Upper lobe of left lung (tissue), 6 donors: ENCODE results near the gene CLASP1. TPM values are rescaled to one million over a fixed set of nuclear protein-coding genes. Genes with fewer than 3 reads are reported as not detected.

Experiments used
- ATAC-seq, 2 donors: fragments of 200-7000 bp; cut with Tn5 transposase; one replicate each; pipeline ENCODE4 v1.9.1; 2022; ENCODE audit warnings: mild to moderate bottlenecking in 2 of 2, moderate library complexity in 2 of 2; ENCODE audit not compliant: low FRiP score in 2 of 2
- DNase-seq, 2 donors: peaks; one replicate each; pipeline ENCODE4 v3.0.0-alpha.2; 2019 to 2020
- H3K27ac ChIP-seq, 4 donors: fragments of 200-600 bp; sonication (generic); one replicate each; pipeline ENCODE4 v1.5.1; 2016 to 2019
- H3K27me3 ChIP-seq, 4 donors: fragments of 200-600 bp; sonication (generic); one replicate each; pipeline ENCODE4 v1.5.1; 2017 to 2019
- H3K36me3 ChIP-seq, 4 donors: fragments of 200-600 bp; sonication (generic); one replicate each; pipeline ENCODE4 v1.5.1; 2016 to 2019
- H3K4me1 ChIP-seq, 4 donors: fragments of 200-600 bp; sonication (generic); one replicate each; pipeline ENCODE4 v1.5.1; 2018 to 2019
- H3K4me3 ChIP-seq, 4 donors: fragments of 200-600 bp; sonication (generic); one replicate each; pipeline ENCODE4 v1.5.1; 2017 to 2019; ENCODE audit warnings: mild to moderate bottlenecking in 2 of 4, moderate library complexity in 1 of 4
- H3K9me3 ChIP-seq, 4 donors: fragments of 200-600 bp; sonication (generic); one replicate each; pipeline ENCODE4 v1.5.1; 2018 to 2019
- EP300 ChIP-seq, 4 donors: sonication (generic); formaldehyde crosslinking; IDR thresholded peaks; one replicate each; pipeline ENCODE4 v1.5.1; 2017; ENCODE audit warnings: antibody characterized with exemption in 4 of 4, control low read depth in 2 of 4
- POLR2A ChIP-seq, 4 donors: fragments of 450-650 bp; IDR thresholded peaks; one replicate each; pipeline ENCODE4 v1.5.1; 2016 to 2017; ENCODE audit warnings: antibody characterized with exemption in 4 of 4, mild to moderate bottlenecking in 2 of 4
- POLR2AphosphoS5 ChIP-seq, 2 donors: sonication (generic); formaldehyde crosslinking; IDR thresholded peaks; one replicate each; pipeline ENCODE4 v1.5.1; 2017; ENCODE audit warnings: antibody characterized with exemption in 2 of 2
- WGBS, 2 donors: methylation state at CpG; one replicate each; pipeline ENCODE4 v1.1.5; 2017 to 2018; 5-methylcytosine and 5-hydroxymethylcytosine counted together
- total RNA-seq, 6 donors: library from RNA; depleted of rRNA in 4 of 6; stranded (reverse); fragments of >200 nt in 4 of 6; gene quantifications; one replicate each; pipeline versions ENCODE4 v1.1.0 to v1.2.1, GENCODE V29; 2016 to 2021
- TF ChIP-seq, protein P1 (sequence below), 6 experiments: fragments of 450-650 bp in 4 of 6; fragments of 200-600 bp in 2 of 6; sonication (generic) in 2 of 6; IDR thresholded peaks; one replicate each; pipeline ENCODE4 v1.5.1; 2016 to 2019; ENCODE audit warnings: antibody characterized with exemption in 6 of 6
- donor health status: DM: no; HTN: no; CAD: no; lungs with moderate emphysema.
- donor health status: DM: no; HTN: yes; CAD: no; lungs with severe emphysema.

CLASP1 gene
- total RNA-seq, 6 donors from 2014 or later, result 36.3 to 95.3 (median 46.8) TPM

- peaks cover 0 to 30% (median 10%) of the 10 kb centered on the region in 4 donors for H3K36me3 ChIP-seq
- H3K27me3 ChIP-seq, result no peaks in the 10 kb centered on the region
- 93 to 99% methylated on average over 3 of the region's 3 CpGs for WGBS, 2 donors
- DNase-seq (no peak), ATAC-seq (no peak)
- no peak overlapping the region for H3K27ac ChIP-seq
- TF ChIP-seq EP300 (IDR thresholded peaks at IDR 0.05), result no peak
- TF ChIP-seq POLR2A (IDR thresholded peaks at IDR 0.05), result no peak
- TF ChIP-seq, protein P1, sequence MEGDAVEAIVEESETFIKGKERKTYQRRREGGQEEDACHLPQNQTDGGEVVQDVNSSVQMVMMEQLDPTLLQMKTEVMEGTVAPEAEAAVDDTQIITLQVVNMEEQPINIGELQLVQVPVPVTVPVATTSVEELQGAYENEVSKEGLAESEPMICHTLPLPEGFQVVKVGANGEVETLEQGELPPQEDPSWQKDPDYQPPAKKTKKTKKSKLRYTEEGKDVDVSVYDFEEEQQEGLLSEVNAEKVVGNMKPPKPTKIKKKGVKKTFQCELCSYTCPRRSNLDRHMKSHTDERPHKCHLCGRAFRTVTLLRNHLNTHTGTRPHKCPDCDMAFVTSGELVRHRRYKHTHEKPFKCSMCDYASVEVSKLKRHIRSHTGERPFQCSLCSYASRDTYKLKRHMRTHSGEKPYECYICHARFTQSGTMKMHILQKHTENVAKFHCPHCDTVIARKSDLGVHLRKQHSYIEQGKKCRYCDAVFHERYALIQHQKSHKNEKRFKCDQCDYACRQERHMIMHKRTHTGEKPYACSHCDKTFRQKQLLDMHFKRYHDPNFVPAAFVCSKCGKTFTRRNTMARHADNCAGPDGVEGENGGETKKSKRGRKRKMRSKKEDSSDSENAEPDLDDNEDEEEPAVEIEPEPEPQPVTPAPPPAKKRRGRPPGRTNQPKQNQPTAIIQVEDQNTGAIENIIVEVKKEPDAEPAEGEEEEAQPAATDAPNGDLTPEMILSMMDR (IDR thresholded peaks at IDR 0.05), result no peak
- TF ChIP-seq POLR2AphosphoS5 (IDR thresholded peaks at IDR 0.05), result no peak
- no peaks in the 10 kb centered on the region for H3K9me3 ChIP-seq
- H3K4me3 ChIP-seq, result no peak overlapping the region
- H3K4me1 ChIP-seq, result no peaks in the 10 kb centered on the region
These were observed 146.5 kb downstream of the CLASP1 start for GRCh38 chr2:121502781-121503180.

DNA sequence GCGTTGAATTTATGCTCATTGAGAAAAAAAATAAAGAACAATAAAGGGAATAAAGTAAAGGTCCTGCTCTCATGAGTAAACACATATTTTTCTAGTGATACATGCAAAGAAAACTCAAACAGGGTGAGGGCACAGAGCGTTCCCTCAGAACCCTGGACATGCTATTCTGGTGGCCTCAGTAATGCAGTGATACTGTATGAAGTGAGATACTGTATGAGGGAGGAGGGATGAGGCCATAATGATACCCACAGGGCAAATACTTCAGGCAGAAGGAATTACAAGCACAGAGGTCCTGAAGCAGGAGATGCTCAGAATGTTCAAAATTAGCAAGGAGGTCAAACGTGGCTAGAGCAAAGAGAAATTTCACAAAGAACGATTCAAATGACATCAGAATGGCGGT lies 147.0 kb downstream of the CLASP1 start:
- H3K4me1 ChIP-seq, result no peaks in the 10 kb centered on the region
- peaks cover 0 to 30% (median 10%) of the 10 kb centered on the region in 4 donors for H3K36me3 ChIP-seq
- DNase-seq, result no peak

DNA sequence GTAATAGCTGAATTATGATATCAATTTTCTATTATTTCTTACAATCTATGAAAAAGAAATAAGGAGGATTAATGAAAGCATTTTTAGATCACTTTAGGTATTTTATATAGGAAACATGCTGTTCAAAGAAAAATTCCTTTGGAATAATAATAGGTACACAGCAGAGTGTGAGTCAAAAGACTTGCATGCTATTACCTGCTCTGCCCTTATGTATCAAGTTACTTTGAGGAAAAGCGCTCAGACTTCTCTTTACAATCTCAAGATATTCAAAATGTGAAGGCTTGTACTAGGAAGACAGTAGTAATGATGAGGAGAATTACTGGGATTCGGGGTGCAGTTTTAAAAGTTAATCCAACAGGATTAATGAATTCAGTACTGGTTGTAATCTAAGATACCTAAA lies 147.7 kb downstream of the CLASP1 start:
- H3K4me1 ChIP-seq, result no peaks in the 10 kb centered on the region
- H3K27ac ChIP-seq, result no peak overlapping the region
- peaks cover 0 to 34% (median 10%) of the 10 kb centered on the region in 4 donors for H3K36me3 ChIP-seq
- DNase-seq, result no peak
- H3K27me3 ChIP-seq, result no peaks in the 10 kb centered on the region
- no peak for ATAC-seq
- TF ChIP-seq, protein P1 (IDR thresholded peaks at IDR 0.05), result no peak
- TF ChIP-seq POLR2AphosphoS5 (IDR thresholded peaks at IDR 0.05), result no peak
- no peak for TF ChIP-seq POLR2A (IDR thresholded peaks at IDR 0.05)
- TF ChIP-seq EP300 (IDR thresholded peaks at IDR 0.05), result no peak
- no peaks in the 10 kb centered on the region for H3K9me3 ChIP-seq
- H3K4me3 ChIP-seq, result no peak overlapping the region
- WGBS, 2 donors, result 96 to 100% methylated on average over 2 of the region's 2 CpGs

More for the DNA sequence above, 147.0 kb downstream of the CLASP1 start:
- Histone ChIP-seq H3K27ac (no peak overlapping the region), H3K27me3 (no peaks in the 10 kb centered on the region), H3K9me3 (no peaks in the 10 kb centered on the region), H3K4me3 (no peak overlapping the region)
- ATAC-seq, result peak in 1 of 2 donors; percentile 42
- WGBS, 2 donors, result 84 to 89% methylated on average over 5 of the region's 5 CpGs
- TF ChIP-seq POLR2A (IDR thresholded peaks at IDR 0.05) (no peak), POLR2AphosphoS5 (IDR thresholded peaks at IDR 0.05) (no peak), EP300 (IDR thresholded peaks at IDR 0.05) (no peak)
- TF ChIP-seq, protein P1 (IDR thresholded peaks at IDR 0.05), result no peak

GRCh38 chr2:121501031-121501430 lies 148.2 kb downstream of the CLASP1 start:
- Histone ChIP-seq H3K4me3 (no peak overlapping the region), H3K36me3 (peaks cover 0 to 36% (median 10%) of the 10 kb centered on the region in 4 donors), H3K9me3 (no peaks in the 10 kb centered on the region), H3K27me3 (no peaks in the 10 kb centered on the region), H3K4me1 (no peaks in the 10 kb centered on the region), H3K27ac (no peak overlapping the region)
- no peak for TF ChIP-seq POLR2AphosphoS5 (IDR thresholded peaks at IDR 0.05)
- no peak for TF ChIP-seq POLR2A (IDR thresholded peaks at IDR 0.05)
- TF ChIP-seq EP300 (IDR thresholded peaks at IDR 0.05), result no peak
- TF ChIP-seq, protein P1 (IDR thresholded peaks at IDR 0.05), result no peak
- DNase-seq, result no peak
- ATAC-seq, result no peak
- 80 to 84% methylated on average over 1 of the region's 1 CpG for WGBS, 2 donors

GRCh38 chr2:121498731-121499130 lies 150.5 kb downstream of the CLASP1 start:
- 100% methylated on average over 1 of the region's 1 CpG for WGBS, 2 donors
- no peak for ATAC-seq
- H3K36me3 ChIP-seq, result peaks cover 0 to 44% (median 13%) of the 10 kb centered on the region in 4 donors

More at GRCh38 chr2:121498731-121499130, 150.5 kb downstream of the CLASP1 start:
- DNase-seq, result no peak
- no peak overlapping the region for H3K27ac ChIP-seq
- no peaks in the 10 kb centered on the region for H3K4me1 ChIP-seq
- no peaks in the 10 kb centered on the region for H3K27me3 ChIP-seq
- no peaks in the 10 kb centered on the region for H3K9me3 ChIP-seq
- no peak overlapping the region for H3K4me3 ChIP-seq
- TF ChIP-seq EP300 (IDR thresholded peaks at IDR 0.05), result no peak
- TF ChIP-seq POLR2AphosphoS5 (IDR thresholded peaks at IDR 0.05), result no peak
- no peak for TF ChIP-seq POLR2A (IDR thresholded peaks at IDR 0.05)
- TF ChIP-seq, protein P1 (IDR thresholded peaks at IDR 0.05), result no peak
